Caco-2 (cell line): Measurements from ENCODE around the gene INTS7. TPM values are rescaled to one million over a fixed set of nuclear protein-coding genes. Genes with fewer than 3 reads are reported as not detected.

Experiments used
- BruUV-seq: library from RNA; stranded (reverse); fragments of 400-500 nt; replicated peaks from 2 replicates; lab custom pipeline; 2021; lab: Mats Ljungman, UMichigan
- CTCF ChIA-PET: fragments of 300-600 bp; sonication (Branson Sonifier 250); formaldehyde crosslinking; loops from one replicate; lab custom pipeline; 2022; ENCODE audit warnings: antibody characterized with exemption; lab: Charles Lee
- POLR2A ChIA-PET: fragments of 300-600 bp; sonication (Branson Sonifier 250); formaldehyde crosslinking; loops from one replicate; lab custom pipeline; 2022; ENCODE audit warnings: antibody characterized with exemption; lab: Charles Lee
- DNase-seq, 2 experiments: peaks; one replicate each; pipeline versions ENCODE4 v3.0.0 to v3.0.0-alpha.2; 2020 to 2022
- H3K27me3 ChIP-seq: replicated peaks from 2 replicates; pipeline ENCODE4 v1.6.0; 2011; ENCODE audit warnings: low read length; ENCODE audit not compliant: control insufficient read depth, insufficient read depth
- H3K36me3 ChIP-seq: 2 replicates; pipeline ENCODE4 v1.5.1; 2011; ENCODE audit warnings: low read length; ENCODE audit not compliant: control insufficient read depth, insufficient read depth
- H3K4me1 ChIP-seq: fragments of 250-450 bp; sonication (Bioruptor Pico); 2 replicates; pipeline ENCODE4 v1.5.1; 2020; ENCODE audit warnings: mild to moderate bottlenecking
- H3K4me3 ChIP-seq: 2 replicates; pipeline ENCODE4 v1.5.1; 2011; ENCODE audit warnings: low read depth, mild to moderate bottlenecking, control low read depth, low read length
- H3K9me3 ChIP-seq: fragments of 250-450 bp; sonication (Bioruptor Pico); 2 replicates; pipeline ENCODE4 v1.5.1; 2020; ENCODE audit warnings: mild to moderate bottlenecking, moderate library complexity
- H3K27ac Mint-ChIP-seq: one replicate; pipeline ENCODE4 v1.8.0; 2022; ENCODE audit warnings: mixed read lengths; ENCODE audit not compliant: unreplicated experiment
- H3K27me3 Mint-ChIP-seq: one replicate; pipeline ENCODE4 v1.8.0; 2022; ENCODE audit warnings: mixed read lengths; ENCODE audit not compliant: insufficient read depth, unreplicated experiment
- H3K36me3 Mint-ChIP-seq: one replicate; pipeline ENCODE4 v1.8.0; 2022; ENCODE audit warnings: mild to moderate bottlenecking, mixed read lengths; ENCODE audit not compliant: insufficient read depth, unreplicated experiment
- H3K4me1 Mint-ChIP-seq: one replicate; pipeline ENCODE4 v1.8.0; 2022; ENCODE audit warnings: low read depth, mixed read lengths; ENCODE audit not compliant: unreplicated experiment
- H3K4me3 Mint-ChIP-seq: one replicate; pipeline ENCODE4 v1.8.0; 2022; ENCODE audit warnings: mild to moderate bottlenecking, moderate library complexity, mixed read lengths; ENCODE audit not compliant: unreplicated experiment
- H3K9me3 Mint-ChIP-seq: one replicate; pipeline ENCODE4 v1.8.0; 2022; ENCODE audit warnings: mixed read lengths; ENCODE audit not compliant: unreplicated experiment
- CTCF ChIP-seq, 2 experiments: fragments of 200-600 bp in 1 of 2; IDR thresholded peaks; 1 replicate in 1 of 2; 2 replicates in 1 of 2; pipeline versions ENCODE4 v1.5.1 to v1.8.0; 2011 to 2022; ENCODE audit warnings: antibody characterized with exemption in 1 of 2, control low read depth in 1 of 2, inconsistent platforms in 1 of 2, low read depth in 1 of 2, low read length in 1 of 2, mild to moderate bottlenecking in 1 of 2, moderate library complexity in 1 of 2; ENCODE audit not compliant: insufficient read depth in 1 of 2, severe bottlenecking in 1 of 2, unreplicated experiment in 1 of 2
- intact Hi-C: fragments of 100-400 bp; cut with micrococcal nuclease; formaldehyde crosslinking; loops from one replicate; pipeline ENCODE4 v1.10.0; 2022; ENCODE audit not compliant: unreplicated experiment
- total RNA-seq: library from RNA; stranded (reverse); gene quantifications from 2 replicates; pipeline ENCODE4 v1.2.3, GENCODE V29; 2022

The INTS7 gene
- total RNA-seq, 1 experiment from 2014 or later: 31.9 TPM

GRCh38 chr1:211901945-211902344, 133.4 kb downstream of the INTS7 start:
- Histone ChIP-seq H3K27me3 (no peaks in the 10 kb centered on the region), H3K4me1 (no peaks in the 10 kb centered on the region), H3K36me3 (no peaks in the 10 kb centered on the region), H3K4me3 (no peak overlapping the region), H3K9me3 (0 out of 2 replicates have a peak, but pooled peaks cover 10% of the 10 kb centered on the region)
- intact Hi-C loops: no loop called here
- Mint-ChIP-seq H3K27ac (no peak overlapping the region), H3K4me1 (no peaks in the 10 kb centered on the region), H3K4me3 (no peak overlapping the region), H3K9me3 (peaks cover 8% of the 10 kb centered on the region), H3K27me3 (no peaks in the 10 kb centered on the region), H3K36me3 (no peaks in the 10 kb centered on the region)
- no TSS peak for BruUV-seq
- ChIA-PET POLR2A (no interaction called here), CTCF (interaction anchor here (1.1 to 1.3 kb wide), 2 partner anchors 133 to 554 kb away, joined by 3 read pairs; partner anchors contain the start of gene INTS7)
- no peak for DNase-seq
- no peak for TF ChIP-seq CTCF (IDR thresholded peaks at IDR 0.05; ENCODE audit: insufficient read depth in 1 of 2, low read depth in 1 of 2, low read length in 1 of 2, severe bottlenecking in 1 of 2, unreplicated experiment in 1 of 2)

- Mint-ChIP-seq H3K27me3 (no peaks in the 10 kb centered on the region), H3K9me3 (peaks cover 8% of the 10 kb centered on the region), H3K27ac (no peak overlapping the region), H3K4me1 (peaks cover 2% of the 10 kb centered on the region), H3K36me3 (no peaks in the 10 kb centered on the region), H3K4me3 (no peak overlapping the region)
- ChIA-PET CTCF (no interaction called here), POLR2A (no interaction called here)
- H3K9me3 ChIP-seq: 0 out of 2 replicates have a peak, but pooled peaks cover 10% of the 10 kb centered on the region
- no peak for TF ChIP-seq CTCF (IDR thresholded peaks at IDR 0.05; ENCODE audit: insufficient read depth in 1 of 2, low read depth in 1 of 2, low read length in 1 of 2, severe bottlenecking in 1 of 2, unreplicated experiment in 1 of 2)
- intact Hi-C loops: no loop called here
- H3K36me3 ChIP-seq: no peaks in the 10 kb centered on the region
- no TSS peak for BruUV-seq
- no peak for DNase-seq
- H3K4me3 ChIP-seq: no peak overlapping the region
- peaks cover 9% of the 10 kb centered on the region for H3K4me1 ChIP-seq
- H3K27me3 ChIP-seq: no peaks in the 10 kb centered on the region
Observed at GRCh38 chr1:211900441-211900840, 134.9 kb downstream of the INTS7 start.

GRCh38 chr1:211896958-211897357, 138.4 kb downstream of the INTS7 start:
- no peaks in the 10 kb centered on the region for H3K27me3 ChIP-seq
- no TSS peak for BruUV-seq
- Mint-ChIP-seq H3K9me3 (no peaks in the 10 kb centered on the region), H3K27ac (no peak overlapping the region), H3K4me1 (peaks cover 11% of the 10 kb centered on the region), H3K4me3 (no peak overlapping the region), H3K27me3 (no peaks in the 10 kb centered on the region), H3K36me3 (no peaks in the 10 kb centered on the region)
- no peak for TF ChIP-seq CTCF (IDR thresholded peaks at IDR 0.05; ENCODE audit: insufficient read depth in 1 of 2, low read depth in 1 of 2, low read length in 1 of 2, severe bottlenecking in 1 of 2, unreplicated experiment in 1 of 2)
- intact Hi-C loops: no loop called here
- peaks cover 16% of the 10 kb centered on the region for H3K4me1 ChIP-seq
- H3K9me3 ChIP-seq: 0 out of 2 replicates have a peak, but pooled peaks cover 7% of the 10 kb centered on the region
- CTCF ChIA-PET: no interaction called here
- no peak for DNase-seq
- no peak overlapping the region for H3K4me3 ChIP-seq
- H3K36me3 ChIP-seq: no peaks in the 10 kb centered on the region
- POLR2A ChIA-PET: no interaction called here
